Brain microvascular endothelial cell (primary cell): Measurements from ENCODE around the gene OR1D5.

ENCODE experiments used
- DNase-seq: peaks from one replicate; pipeline ENCODE4 v3.0.0-alpha.2; 2020
- H3K27ac ChIP-seq: fragments of 250-450 bp; sonication (Bioruptor Pico); 2 replicates; pipeline ENCODE4 v1.5.1; 2020; ENCODE audit warnings: mild to moderate bottlenecking, moderate library complexity
- H3K27me3 ChIP-seq: fragments of 250-450 bp; sonication (Bioruptor Pico); replicated peaks from 2 replicates; pipeline ENCODE4 v1.5.1; 2020; ENCODE audit warnings: mild to moderate bottlenecking
- H3K36me3 ChIP-seq: fragments of 250-450 bp; sonication (Bioruptor Pico); replicated peaks from 2 replicates; pipeline ENCODE4 v1.5.1; 2020; ENCODE audit warnings: mild to moderate bottlenecking
- H3K4me3 ChIP-seq: 2 replicates; pipeline ENCODE4 v1.5.1; 2011; ENCODE audit warnings: low read depth, mild to moderate bottlenecking, control low read depth, low read length, moderate library complexity
- in situ Hi-C: cut with HindIII; loops from 2 replicates; pipeline ENCODE4 v1.10.0; 2017; ENCODE audit warnings: low sequenced_read_pairs, low pct_ligation_motif_present
- TF ChIP-seq, protein P1 (sequence below): IDR thresholded peaks from 2 replicates; pipeline ENCODE4 v1.5.1; 2011; ENCODE audit warnings: low read depth, mild to moderate bottlenecking, moderate library complexity, low read length, control low read depth, inconsistent platforms; ENCODE audit errors: missing control alignments

Gene OR1D5

DNA sequence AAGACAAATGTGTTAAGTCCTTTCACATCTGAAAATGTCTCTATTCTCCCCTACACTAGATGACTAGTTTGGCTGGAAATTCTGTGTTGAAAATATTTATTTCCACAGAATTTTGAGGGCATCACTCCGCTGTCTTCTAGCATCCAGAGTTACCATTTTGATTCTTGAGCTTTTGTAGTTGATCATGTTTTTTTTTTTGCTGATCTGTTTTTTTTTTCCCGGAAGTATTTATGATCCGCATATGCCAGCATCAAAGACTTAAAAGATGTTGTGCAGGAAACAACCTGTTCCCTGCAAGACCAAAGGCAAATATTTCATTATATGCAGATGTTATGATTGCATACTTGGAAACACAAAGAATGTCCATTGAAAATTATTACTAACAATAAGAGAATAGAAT is 16.7 kb downstream of the OR1D5 start:
- no peak for DNase-seq
- TF ChIP-seq, protein P1, sequence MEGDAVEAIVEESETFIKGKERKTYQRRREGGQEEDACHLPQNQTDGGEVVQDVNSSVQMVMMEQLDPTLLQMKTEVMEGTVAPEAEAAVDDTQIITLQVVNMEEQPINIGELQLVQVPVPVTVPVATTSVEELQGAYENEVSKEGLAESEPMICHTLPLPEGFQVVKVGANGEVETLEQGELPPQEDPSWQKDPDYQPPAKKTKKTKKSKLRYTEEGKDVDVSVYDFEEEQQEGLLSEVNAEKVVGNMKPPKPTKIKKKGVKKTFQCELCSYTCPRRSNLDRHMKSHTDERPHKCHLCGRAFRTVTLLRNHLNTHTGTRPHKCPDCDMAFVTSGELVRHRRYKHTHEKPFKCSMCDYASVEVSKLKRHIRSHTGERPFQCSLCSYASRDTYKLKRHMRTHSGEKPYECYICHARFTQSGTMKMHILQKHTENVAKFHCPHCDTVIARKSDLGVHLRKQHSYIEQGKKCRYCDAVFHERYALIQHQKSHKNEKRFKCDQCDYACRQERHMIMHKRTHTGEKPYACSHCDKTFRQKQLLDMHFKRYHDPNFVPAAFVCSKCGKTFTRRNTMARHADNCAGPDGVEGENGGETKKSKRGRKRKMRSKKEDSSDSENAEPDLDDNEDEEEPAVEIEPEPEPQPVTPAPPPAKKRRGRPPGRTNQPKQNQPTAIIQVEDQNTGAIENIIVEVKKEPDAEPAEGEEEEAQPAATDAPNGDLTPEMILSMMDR: no peak
- no peaks in the 10 kb centered on the region for H3K27me3 ChIP-seq
- no peaks in the 10 kb centered on the region for H3K36me3 ChIP-seq
- H3K4me3 ChIP-seq: no peak overlapping the region
- no peak overlapping the region for H3K27ac ChIP-seq
- in situ Hi-C loops: no loop called here

DNA sequence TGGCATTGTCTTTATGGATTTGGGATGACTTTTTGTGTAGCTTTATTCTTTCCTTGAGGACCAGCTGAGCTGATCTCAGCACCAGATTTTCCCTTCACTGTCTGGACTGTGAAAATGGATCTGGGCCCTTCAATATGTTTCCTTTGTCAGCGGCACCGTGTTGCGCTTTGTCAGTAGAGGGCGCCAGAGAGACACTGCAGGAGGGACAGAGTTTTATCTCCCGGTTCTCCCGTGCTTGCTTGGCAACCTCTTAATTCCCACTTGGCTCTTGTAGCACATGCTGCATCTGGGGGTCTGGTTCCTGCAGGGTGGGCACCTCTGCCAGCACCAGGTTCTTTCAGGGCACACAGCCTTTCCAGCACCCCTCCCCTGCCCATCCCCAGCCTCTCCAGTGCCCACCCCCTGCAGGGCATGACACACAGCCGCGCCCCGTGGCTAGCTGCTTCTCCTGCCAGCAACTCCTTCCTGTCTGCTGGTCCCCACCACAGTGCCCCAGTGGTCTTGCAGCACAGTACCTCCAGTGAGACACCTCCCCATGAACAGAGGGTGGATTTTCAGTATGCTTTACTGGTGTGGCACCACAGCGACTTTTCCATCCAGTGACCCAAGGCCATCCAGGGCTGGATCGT is 19.6 kb downstream of the OR1D5 start:
- no peak for DNase-seq
- H3K27ac ChIP-seq: no peak overlapping the region
- no peaks in the 10 kb centered on the region for H3K36me3 ChIP-seq
- TF ChIP-seq, protein P1: peak; percentile 54
- H3K4me3 ChIP-seq: no peak overlapping the region
- in situ Hi-C loops: no loop called here
- no peaks in the 10 kb centered on the region for H3K27me3 ChIP-seq

DNA sequence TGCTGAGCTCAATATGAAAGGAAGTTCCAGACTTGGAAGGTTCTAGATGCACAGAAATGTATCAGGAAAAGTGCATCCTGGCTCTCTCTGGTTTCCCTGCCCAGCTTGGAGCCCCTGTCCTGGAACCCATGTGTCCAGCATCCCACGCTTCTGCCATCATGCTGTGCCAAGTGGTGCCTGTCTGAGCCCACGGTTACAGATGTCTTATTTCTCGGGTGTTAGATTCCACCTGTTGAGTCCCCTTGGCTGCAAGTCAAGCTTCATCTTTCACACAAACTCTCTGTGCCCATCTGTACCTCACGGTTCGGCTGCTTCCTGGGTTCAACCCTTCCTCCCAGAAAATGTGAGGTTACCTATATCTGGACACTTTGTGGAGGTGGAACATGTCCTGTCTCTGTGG is 22.5 kb downstream of the OR1D5 start:
- in situ Hi-C loops: no loop called here
- Histone ChIP-seq H3K27ac (no peak overlapping the region), H3K36me3 (no peaks in the 10 kb centered on the region), H3K4me3 (no peak overlapping the region), H3K27me3 (no peaks in the 10 kb centered on the region)
- TF ChIP-seq, protein P1: no peak
- no peak for DNase-seq

DNA sequence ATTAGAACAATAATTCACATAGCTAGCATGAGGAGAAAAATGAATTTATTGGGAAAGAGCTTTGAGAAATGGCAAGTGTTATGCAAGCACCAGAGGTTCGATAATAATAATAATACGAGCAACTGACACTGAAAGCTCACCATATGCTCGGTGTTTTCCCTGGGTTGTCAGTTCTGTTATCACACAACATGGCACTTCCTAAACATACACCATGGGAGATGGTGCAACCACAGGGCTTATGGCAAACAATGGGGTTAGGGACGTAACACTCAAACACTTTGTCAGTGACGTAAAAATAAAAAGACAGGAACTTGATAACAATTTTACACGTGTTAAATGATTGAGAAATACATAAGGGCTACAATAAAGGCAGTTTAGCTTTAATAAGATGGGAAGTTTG is 23.7 kb downstream of the OR1D5 start:
- Histone ChIP-seq H3K27me3 (no peaks in the 10 kb centered on the region), H3K27ac (no peak overlapping the region), H3K36me3 (no peaks in the 10 kb centered on the region), H3K4me3 (no peak overlapping the region)
- in situ Hi-C loops: no loop called here
- TF ChIP-seq, protein P1: no peak
- DNase-seq: no peak

DNA sequence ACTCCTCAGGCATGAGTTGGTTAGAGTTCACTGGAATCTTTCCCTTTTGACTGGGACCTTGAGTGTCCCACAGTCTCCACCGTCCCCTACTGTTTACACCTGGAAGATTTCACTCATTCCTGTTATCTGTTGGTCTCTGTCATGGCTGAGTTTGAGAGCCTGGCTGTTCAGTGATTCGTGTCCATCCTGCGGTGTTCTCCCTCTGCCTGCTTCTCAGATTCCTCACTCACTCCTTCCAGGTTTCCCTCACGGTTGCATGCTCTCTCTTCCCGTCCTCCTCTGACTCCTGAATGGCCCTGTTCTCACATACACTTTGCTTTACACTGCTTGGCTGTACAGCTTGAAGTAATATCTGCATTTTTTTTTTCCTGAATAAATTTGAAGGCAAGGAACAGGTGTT is 24.5 kb downstream of the OR1D5 start:
- no peak for DNase-seq
- TF ChIP-seq, protein P1: no peak
- H3K27me3 ChIP-seq: no peaks in the 10 kb centered on the region
- no peak overlapping the region for H3K4me3 ChIP-seq
- in situ Hi-C loops: no loop called here
- no peak overlapping the region for H3K27ac ChIP-seq
- H3K36me3 ChIP-seq: no peaks in the 10 kb centered on the region

DNA sequence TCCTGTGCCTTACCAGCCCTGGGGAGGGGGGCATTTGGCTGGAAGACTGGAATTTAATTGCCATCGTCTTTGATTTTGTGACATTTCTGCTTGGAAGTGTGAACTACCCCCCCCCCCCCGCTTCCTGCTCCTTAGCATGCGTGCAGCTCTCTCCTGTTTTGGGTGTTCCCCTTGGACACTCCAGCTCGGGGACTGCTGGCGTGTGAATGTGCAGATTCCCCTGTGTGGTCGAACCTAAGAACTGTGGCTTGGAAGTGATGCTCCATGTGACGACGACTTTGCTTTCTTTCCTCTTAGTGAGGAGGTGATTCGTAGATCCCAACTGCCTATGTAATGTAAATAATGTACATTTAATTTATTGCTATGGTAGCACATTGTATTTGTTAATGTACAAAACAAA is 26.1 kb downstream of the OR1D5 start:
- in situ Hi-C loops: no loop called here
- no peak for DNase-seq
- Histone ChIP-seq H3K36me3 (no peaks in the 10 kb centered on the region), H3K4me3 (no peak overlapping the region), H3K27ac (no peak overlapping the region), H3K27me3 (no peaks in the 10 kb centered on the region)
- TF ChIP-seq, protein P1: no peak
